ENCODE results near the gene AP5B1.
A peak's percentile ranks its signal among the peaks of the same experiment; 100 is the strongest.

The AP5B1 gene

DNA sequence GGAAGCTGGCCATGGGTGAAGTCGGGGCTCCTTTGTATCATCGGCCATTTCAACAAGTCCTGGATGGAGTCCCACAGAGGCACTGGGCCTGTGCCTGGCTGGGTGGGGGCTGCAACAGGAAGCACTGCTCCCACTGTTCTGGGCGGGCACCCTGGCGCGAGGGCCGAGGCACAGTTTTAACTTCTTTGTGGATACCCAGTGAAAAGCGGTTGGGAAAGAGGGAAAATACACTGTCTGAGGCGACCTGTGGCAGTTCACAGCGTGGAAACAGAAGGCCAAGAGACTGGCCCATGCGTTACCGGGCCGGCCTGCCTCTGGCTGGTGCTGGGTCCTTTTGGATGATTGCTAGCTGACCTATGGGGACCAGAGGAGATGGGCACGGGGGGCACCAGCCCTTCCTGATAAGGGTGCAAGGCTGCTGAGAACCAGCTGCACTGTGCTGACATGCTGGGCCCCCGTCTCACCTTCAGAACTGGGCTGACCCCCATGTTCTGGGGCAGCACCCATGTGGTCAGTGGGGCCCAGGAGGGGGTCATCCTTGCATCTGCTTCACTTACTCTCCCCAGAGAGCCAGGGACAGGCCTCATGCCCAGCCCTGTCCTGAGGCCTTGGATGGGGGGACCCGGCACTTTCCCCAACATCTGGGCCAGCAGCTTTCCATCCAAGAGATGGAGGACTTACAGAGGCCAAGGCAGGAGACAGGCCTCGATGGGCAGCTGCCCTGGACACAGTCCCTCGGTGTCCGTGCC, 10.3 kb upstream of the AP5B1 start:
- H3K36me3 ChIP-seq (ENCODE audit: control insufficient read depth in 1 of 2, insufficient read depth in 2 of 2, low read length in 2 of 2), result peaks cover 20 to 22% of the 10 kb centered on the region in 2 donors
- peak overlapping the region; percentile 60 to 61 for H3K9ac ChIP-seq (ENCODE audit: low read depth in 1 of 2, low read length in 2 of 2)
- H3K4me3 ChIP-seq (ENCODE audit: low read depth in 1 of 2, low read length in 2 of 2), result peak overlapping the region; percentile 11 to 61
- H3K27ac ChIP-seq (ENCODE audit: low read depth, low read length), result peak overlapping the region; percentile 41
- no peaks in the 10 kb centered on the region for H3K9me3 ChIP-seq (ENCODE audit: control insufficient read depth in 1 of 2, low read length in 2 of 2)
- peaks cover 4 to 5% of the 10 kb centered on the region in 2 donors for H3K27me3 ChIP-seq (ENCODE audit: control insufficient read depth in 1 of 2, insufficient read depth in 2 of 2, low read length in 2 of 2)
- peaks cover 56 to 62% of the 10 kb centered on the region in 2 donors for H3K4me1 ChIP-seq (ENCODE audit: control insufficient read depth in 1 of 2, insufficient read depth in 2 of 2, low read length in 2 of 2)

DNA sequence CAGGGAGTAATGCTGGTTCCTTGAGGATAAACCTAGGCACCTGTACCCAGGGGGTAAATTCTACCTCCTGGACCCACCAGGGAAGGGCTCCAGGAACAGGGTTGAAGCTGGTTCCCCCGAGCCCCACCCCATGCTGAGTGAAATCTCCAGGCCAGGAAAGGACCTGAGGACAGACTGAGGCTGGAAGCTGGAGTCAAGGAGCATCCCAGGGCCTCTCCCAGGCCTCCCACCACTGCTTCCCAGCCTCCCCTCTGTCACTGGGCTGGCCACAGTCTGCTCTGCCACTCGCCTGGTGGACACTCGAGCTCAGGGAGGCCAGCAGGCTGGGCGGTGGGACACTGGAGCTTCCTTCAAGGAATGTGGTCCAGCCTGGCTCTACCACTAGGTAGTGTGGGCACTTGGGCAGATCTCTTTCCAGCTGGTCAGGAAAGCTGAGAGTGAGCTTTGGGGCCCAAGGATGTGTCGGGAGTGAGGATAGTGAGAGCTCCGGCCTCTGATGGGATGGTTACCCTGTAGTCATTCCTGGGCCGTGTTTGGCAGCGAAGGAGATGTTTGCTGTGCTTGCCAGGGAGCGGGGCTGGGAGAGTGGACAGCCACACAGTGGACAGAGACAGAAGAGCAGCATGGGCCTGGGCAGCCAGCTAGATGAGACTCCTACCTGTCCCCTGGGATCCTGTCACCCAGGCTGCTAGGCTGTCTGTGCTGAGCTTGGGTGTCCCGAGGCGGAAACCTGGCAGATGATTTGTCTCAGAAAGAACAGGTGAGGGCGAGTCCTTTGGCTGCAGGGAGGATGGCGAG, 9.5 kb upstream of the AP5B1 start:
- Histone ChIP-seq H3K4me3 (ENCODE audit: low read depth in 1 of 2, low read length in 2 of 2) (peak overlapping the region in 1 of 2 donors; percentile 61), H3K36me3 (ENCODE audit: control insufficient read depth in 1 of 2, insufficient read depth in 2 of 2, low read length in 2 of 2) (peaks cover 14% of the 10 kb centered on the region in 2 donors), H3K27ac (ENCODE audit: low read depth, low read length) (no peak overlapping the region), H3K9ac (ENCODE audit: low read depth in 1 of 2, low read length in 2 of 2) (peak overlapping the region; percentile 15 to 61), H3K9me3 (ENCODE audit: control insufficient read depth in 1 of 2, low read length in 2 of 2) (no peaks in the 10 kb centered on the region), H3K4me1 (ENCODE audit: control insufficient read depth in 1 of 2, insufficient read depth in 2 of 2, low read length in 2 of 2) (peaks cover 61 to 69% of the 10 kb centered on the region in 2 donors), H3K27me3 (ENCODE audit: control insufficient read depth in 1 of 2, insufficient read depth in 2 of 2, low read length in 2 of 2) (peaks cover 4 to 5% of the 10 kb centered on the region in 2 donors)

DNA sequence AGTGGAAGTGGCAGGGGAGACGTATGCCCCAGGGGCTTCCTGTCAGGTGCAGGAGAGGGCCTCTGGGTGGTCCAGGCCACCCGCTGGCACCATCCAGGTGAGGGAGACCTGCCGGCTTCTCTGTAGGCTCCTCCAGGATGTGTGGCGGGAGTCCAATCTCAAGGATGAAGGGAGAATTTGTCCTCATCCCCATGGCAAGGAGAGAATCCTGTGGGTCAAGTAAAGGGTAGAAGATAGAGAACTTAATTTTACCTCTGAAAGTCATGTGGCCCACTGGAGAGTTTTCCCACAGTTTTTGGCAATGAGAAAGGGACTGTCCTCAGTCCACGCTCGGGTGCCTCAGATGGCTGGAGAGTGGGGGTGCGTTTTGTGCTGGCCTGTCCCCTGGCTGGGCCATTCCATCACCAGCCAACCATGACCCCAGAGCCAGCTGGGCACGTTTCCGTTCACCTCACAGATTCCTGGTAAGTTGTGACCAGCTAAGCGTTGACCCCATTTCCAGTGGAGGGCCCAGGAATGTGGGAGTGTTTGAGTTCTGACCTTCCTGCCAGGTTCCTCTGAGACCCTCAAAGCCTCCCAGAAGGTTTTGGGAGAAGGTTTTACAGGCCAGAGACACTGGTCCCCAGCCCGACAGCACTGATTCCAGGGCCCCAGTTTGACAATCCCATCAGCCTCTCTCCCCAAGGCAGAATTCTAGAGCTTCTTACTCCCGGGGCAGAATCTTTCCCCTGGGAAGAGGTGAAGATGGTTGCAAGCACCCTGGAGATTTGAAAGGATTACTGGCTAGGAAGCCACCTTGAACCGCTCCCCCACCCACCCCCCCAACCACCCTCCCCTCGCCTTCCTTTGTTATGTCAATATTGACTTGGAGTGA, 8.7 kb upstream of the AP5B1 start:
- H3K9ac ChIP-seq (ENCODE audit: low read depth in 1 of 2, low read length in 2 of 2), result peak overlapping the region; percentile 39 to 91
- peak overlapping the region; percentile 82 to 85 for H3K4me3 ChIP-seq (ENCODE audit: low read depth in 1 of 2, low read length in 2 of 2)
- peaks cover 4 to 5% of the 10 kb centered on the region in 2 donors for H3K27me3 ChIP-seq (ENCODE audit: control insufficient read depth in 1 of 2, insufficient read depth in 2 of 2, low read length in 2 of 2)
- peaks cover 59 to 65% of the 10 kb centered on the region in 2 donors for H3K4me1 ChIP-seq (ENCODE audit: control insufficient read depth in 1 of 2, insufficient read depth in 2 of 2, low read length in 2 of 2)
- peaks cover 5 to 6% of the 10 kb centered on the region in 2 donors for H3K36me3 ChIP-seq (ENCODE audit: control insufficient read depth in 1 of 2, insufficient read depth in 2 of 2, low read length in 2 of 2)
- H3K9me3 ChIP-seq (ENCODE audit: control insufficient read depth in 1 of 2, low read length in 2 of 2), result no peaks in the 10 kb centered on the region
- H3K27ac ChIP-seq (ENCODE audit: low read depth, low read length), result peak overlapping the region; percentile 36

DNA sequence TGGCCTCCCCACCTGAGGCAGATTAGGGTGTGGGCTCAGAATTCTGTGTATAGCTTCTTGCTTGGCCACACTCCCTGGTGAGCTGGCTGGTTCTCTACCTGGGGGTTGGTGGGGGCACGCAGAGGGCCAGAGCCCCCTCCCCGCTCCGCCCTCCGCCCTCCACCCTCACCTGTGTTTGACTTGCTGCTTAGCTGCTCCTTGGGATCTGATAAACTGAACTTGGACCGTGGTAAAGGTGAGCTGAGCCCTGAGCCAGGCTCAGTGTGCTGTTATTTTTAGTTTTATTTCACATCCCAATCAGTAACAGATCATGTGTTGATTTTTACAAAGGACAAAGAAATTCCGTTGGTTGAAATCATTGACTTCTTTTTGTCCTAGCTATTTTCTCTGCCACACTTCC, 8.0 kb upstream of the AP5B1 start:
- H3K27ac ChIP-seq (ENCODE audit: low read depth, low read length), result peak overlapping the region; percentile 75
- H3K4me3 ChIP-seq (ENCODE audit: low read depth in 1 of 2, low read length in 2 of 2), result peak overlapping the region; percentile 82 to 85
- H3K9ac ChIP-seq (ENCODE audit: low read depth in 1 of 2, low read length in 2 of 2), result peak overlapping the region; percentile 73 to 91
- peaks cover 52 to 58% of the 10 kb centered on the region in 2 donors for H3K4me1 ChIP-seq (ENCODE audit: control insufficient read depth in 1 of 2, insufficient read depth in 2 of 2, low read length in 2 of 2)
- peaks cover 4 to 5% of the 10 kb centered on the region in 2 donors for H3K27me3 ChIP-seq (ENCODE audit: control insufficient read depth in 1 of 2, insufficient read depth in 2 of 2, low read length in 2 of 2)
- no peaks in the 10 kb centered on the region for H3K9me3 ChIP-seq (ENCODE audit: control insufficient read depth in 1 of 2, low read length in 2 of 2)
- peaks cover 0 to 3% of the 10 kb centered on the region in 2 donors for H3K36me3 ChIP-seq (ENCODE audit: control insufficient read depth in 1 of 2, insufficient read depth in 2 of 2, low read length in 2 of 2)

DNA sequence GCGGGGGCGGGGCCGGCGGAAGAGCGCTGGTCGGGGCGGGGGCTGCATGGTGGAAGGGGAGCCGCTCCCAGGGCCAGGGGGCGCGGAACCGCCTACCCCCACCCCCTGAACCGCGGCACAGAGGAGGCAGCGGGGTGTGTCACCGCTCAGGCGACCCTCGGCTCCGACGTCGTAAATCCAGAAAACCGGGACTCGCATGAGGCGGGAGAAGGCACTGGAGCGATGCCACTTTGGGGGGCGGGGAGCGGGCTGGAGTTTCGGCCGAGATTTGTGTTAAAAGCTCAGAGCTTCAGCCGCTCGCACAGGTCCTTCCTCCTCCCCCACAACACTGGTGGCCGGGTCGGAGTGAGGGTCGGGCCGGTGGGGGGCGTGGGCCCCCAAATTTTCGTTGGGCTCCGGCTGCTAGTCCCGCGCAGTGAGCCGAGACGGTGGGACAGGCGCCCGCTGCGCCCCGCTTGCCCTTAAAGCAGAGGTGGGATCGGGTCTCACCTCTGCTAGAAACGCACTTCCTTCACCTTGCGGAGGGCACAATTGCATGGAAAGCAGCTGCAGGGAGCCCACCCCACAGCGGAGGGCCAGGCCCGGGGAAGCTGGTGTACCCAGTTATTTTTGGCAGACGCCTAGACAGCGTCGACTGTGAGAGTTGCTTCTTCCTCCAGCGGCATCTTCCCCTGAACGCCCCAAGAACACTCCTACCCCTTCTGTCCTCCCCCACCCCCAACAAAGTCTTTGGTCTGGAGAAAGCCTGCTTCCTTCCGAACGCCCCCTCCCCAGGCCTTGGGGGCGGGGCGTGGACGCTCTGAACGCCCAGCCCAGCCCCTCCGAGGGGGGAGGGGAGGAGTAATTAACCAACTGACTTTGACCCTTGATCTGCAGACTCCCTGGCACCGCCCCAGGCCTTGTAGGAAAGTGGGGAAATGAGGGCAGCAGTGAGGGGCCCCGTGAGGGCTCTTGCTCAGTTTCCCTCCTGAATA, 7.2 kb upstream of the AP5B1 start:
- peaks cover 4 to 5% of the 10 kb centered on the region in 2 donors for H3K27me3 ChIP-seq (ENCODE audit: control insufficient read depth in 1 of 2, insufficient read depth in 2 of 2, low read length in 2 of 2)

DNA sequence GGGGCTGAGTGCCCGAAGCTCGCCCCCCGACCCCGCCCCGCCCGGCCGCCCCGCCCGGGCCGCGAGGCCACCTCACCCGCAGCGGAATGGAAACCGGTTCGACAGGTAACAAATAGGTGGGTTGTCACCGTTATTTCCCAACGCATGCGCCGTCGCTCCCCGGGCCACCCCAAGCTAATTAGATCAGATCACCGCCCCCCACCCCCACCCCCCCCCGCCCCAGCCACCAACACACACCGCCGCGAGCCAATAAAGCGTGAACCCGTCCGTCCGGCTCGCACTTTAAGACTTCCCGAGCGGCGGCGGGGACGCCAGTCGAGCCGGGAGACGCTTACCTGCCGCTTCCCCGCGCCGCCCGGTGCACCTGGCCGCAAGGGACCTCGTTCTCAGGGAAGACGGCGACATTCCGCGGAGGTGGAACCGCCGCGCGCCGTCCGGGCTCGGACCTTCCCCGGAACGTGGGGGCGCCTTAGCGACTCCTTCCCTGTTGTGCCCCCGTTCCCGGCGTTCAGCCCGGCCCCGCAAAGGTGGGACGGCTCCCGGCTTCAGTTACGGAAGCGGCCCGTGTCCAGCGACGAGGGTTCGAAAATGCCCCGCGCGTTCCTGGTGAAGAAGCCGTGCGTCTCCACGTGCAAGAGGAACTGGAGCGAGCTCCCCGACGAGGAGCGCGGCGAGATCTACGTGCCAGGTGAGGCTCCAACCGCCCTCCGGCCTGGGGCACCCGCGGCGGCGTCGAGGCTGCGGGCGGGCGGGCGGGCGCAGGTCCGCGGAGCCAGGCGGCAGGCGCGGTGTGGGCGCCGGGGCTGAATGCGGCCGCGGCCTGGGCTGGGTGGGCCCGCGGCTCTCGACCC, 6.2 kb upstream of the AP5B1 start, which contains the start of gene OVOL1:
OVOL1 (plus strand) TSS at position 278 of the 851 bp plus-strand sequence; CDS start at position 589, 311 bp downstream.
- peak within 1 kb of the TSS; percentile 82 to 85 for H3K4me3 ChIP-seq (ENCODE audit: low read depth in 1 of 2, low read length in 2 of 2)
- peaks cover 39 to 40% of the 10 kb centered on the region in 2 donors for H3K4me1 ChIP-seq (ENCODE audit: control insufficient read depth in 1 of 2, insufficient read depth in 2 of 2, low read length in 2 of 2)
- no peaks in the 10 kb centered on the region for H3K9me3 ChIP-seq (ENCODE audit: control insufficient read depth in 1 of 2, low read length in 2 of 2)
- H3K36me3 ChIP-seq (ENCODE audit: control insufficient read depth in 1 of 2, insufficient read depth in 2 of 2, low read length in 2 of 2), result peaks cover 0 to 3% of the 10 kb centered on the region in 2 donors
- H3K27me3 ChIP-seq (ENCODE audit: control insufficient read depth in 1 of 2, insufficient read depth in 2 of 2, low read length in 2 of 2), result peaks cover 4 to 5% of the 10 kb centered on the region in 2 donors
- peak within 1 kb of the TSS; percentile 81 for H3K27ac ChIP-seq (ENCODE audit: low read depth, low read length)
- H3K9ac ChIP-seq (ENCODE audit: low read depth in 1 of 2, low read length in 2 of 2), result peak within 1 kb of the TSS; percentile 83 to 91

More for the DNA sequence above, 7.2 kb upstream of the AP5B1 start:
- H3K4me1 ChIP-seq (ENCODE audit: control insufficient read depth in 1 of 2, insufficient read depth in 2 of 2, low read length in 2 of 2), result peaks cover 46 to 50% of the 10 kb centered on the region in 2 donors
- H3K36me3 ChIP-seq (ENCODE audit: control insufficient read depth in 1 of 2, insufficient read depth in 2 of 2, low read length in 2 of 2), result peaks cover 0 to 3% of the 10 kb centered on the region in 2 donors
- peak overlapping the region; percentile 83 to 91 for H3K9ac ChIP-seq (ENCODE audit: low read depth in 1 of 2, low read length in 2 of 2)
- H3K27ac ChIP-seq (ENCODE audit: low read depth, low read length), result peak overlapping the region; percentile 75
- H3K9me3 ChIP-seq (ENCODE audit: control insufficient read depth in 1 of 2, low read length in 2 of 2), result no peaks in the 10 kb centered on the region
- peak overlapping the region; percentile 82 to 85 for H3K4me3 ChIP-seq (ENCODE audit: low read depth in 1 of 2, low read length in 2 of 2)

DNA sequence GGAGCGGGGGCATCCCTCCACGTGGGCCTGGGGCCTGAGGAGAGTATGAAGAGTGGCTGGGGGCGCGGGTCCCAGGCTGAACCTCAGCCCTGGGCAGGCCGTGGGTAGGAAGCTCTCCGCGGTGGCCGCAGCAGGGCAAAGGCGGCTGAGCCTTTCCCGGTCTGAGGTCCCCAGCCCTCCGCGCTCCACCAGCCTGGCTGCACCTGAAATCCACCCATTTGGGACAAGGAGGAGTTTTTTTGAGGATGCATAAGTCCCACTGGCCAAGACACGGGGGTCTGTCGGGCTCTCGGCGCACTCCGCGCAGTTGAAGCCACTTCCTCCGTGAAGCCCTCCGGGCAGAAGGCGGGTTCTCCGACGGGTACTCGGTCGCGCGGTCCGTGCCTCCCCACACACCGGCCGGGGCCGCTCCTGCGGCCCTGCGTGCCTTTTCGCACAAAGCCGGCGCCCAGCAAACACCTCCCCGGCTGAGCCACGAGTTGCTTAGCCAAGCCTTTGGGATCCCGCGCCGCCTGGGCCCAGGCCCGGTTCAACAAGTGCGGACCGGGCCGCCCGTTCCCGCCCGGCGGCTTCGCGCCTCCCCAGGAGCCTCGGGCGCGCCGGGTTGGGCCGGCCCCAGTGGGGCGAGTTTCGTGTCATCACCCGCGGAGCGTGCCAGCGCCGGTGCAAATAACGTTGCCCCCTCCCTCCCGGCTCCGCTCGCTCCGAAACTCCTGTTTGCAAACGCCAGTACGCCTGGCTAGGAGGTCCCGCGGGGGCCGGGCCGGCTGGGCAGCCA, 5.4 kb upstream of the AP5B1 start:
- H3K36me3 ChIP-seq (ENCODE audit: control insufficient read depth in 1 of 2, insufficient read depth in 2 of 2, low read length in 2 of 2), result peaks cover 0 to 3% of the 10 kb centered on the region in 2 donors
- peaks cover 4 to 5% of the 10 kb centered on the region in 2 donors for H3K27me3 ChIP-seq (ENCODE audit: control insufficient read depth in 1 of 2, insufficient read depth in 2 of 2, low read length in 2 of 2)
- H3K4me3 ChIP-seq (ENCODE audit: low read depth in 1 of 2, low read length in 2 of 2), result peak overlapping the region; percentile 36 to 40
- H3K9ac ChIP-seq (ENCODE audit: low read depth in 1 of 2, low read length in 2 of 2), result no peak overlapping the region
- peaks cover 31 to 36% of the 10 kb centered on the region in 2 donors for H3K4me1 ChIP-seq (ENCODE audit: control insufficient read depth in 1 of 2, insufficient read depth in 2 of 2, low read length in 2 of 2)
- H3K9me3 ChIP-seq (ENCODE audit: control insufficient read depth in 1 of 2, low read length in 2 of 2), result no peaks in the 10 kb centered on the region
- no peak overlapping the region for H3K27ac ChIP-seq (ENCODE audit: low read depth, low read length)
